HepG2 (cell line): ENCODE measurements around the gene GHRL. TPM values are rescaled to one million over a fixed set of nuclear protein-coding genes. Genes with fewer than 3 reads are reported as not detected.
A peak's percentile ranks its signal among the peaks of the same experiment; 100 is the strongest.

Source experiments
- ATAC-seq: fragments of 200-7000 bp; cut with Tn5 transposase; 3 replicates; pipeline ENCODE4 v1.9.1; 2020; ENCODE audit warnings: mild to moderate bottlenecking, moderate library complexity
- BruUV-seq: library from RNA; stranded (reverse); fragments of 400-500 nt; replicated peaks from 2 replicates; lab custom pipeline; 2021; lab: Mats Ljungman, UMichigan
- CTCF ChIA-PET: fragments of 300-600 bp; formaldehyde crosslinking; extraction: SDS; loops from one replicate; lab custom pipeline; 2021; ENCODE audit warnings: low total read pairs, inconsistent platforms, low intra/inter-chr PET ratio; lab: Yijun Ruan, JAX
- POLR2A ChIA-PET: fragments of 350-600 bp; sonication (Branson Sonifier 250); formaldehyde crosslinking; loops from one replicate; lab custom pipeline; 2020; ENCODE audit warnings: antibody characterized with exemption, inconsistent platforms; lab: Yijun Ruan, JAX
- DNase-seq: peaks from one replicate; pipeline ENCODE4 v3.0.0-alpha.2; 2015; ENCODE audit warnings: low spot score
- FAIRE-seq: peaks from 3 replicates; lab custom pipeline; 2011; peaks lifted over from hg19 to GRCh38; lab: Jason Lieb, UNC
- H2AFZ ChIP-seq: one replicate; pipeline ENCODE4 v1.6.1; 2011; ENCODE audit warnings: low read length, inconsistent platforms
- H3K27ac ChIP-seq: fragments of 300-600 bp; 3 replicates; pipeline ENCODE4 v1.8.0; 2011; ENCODE audit warnings: mixed run types, mild to moderate bottlenecking, mixed read lengths, low read length, inconsistent platforms; ENCODE audit not compliant: insufficient read depth; ENCODE audit errors: extremely low read length
- H3K27me3 ChIP-seq, 2 experiments: fragments of 200-600 bp in 1 of 2; 2 replicates in 1 of 2; 3 replicates in 1 of 2; pipeline versions ENCODE4 v1.6.0 to v1.8.0; 2011; ENCODE audit warnings: low read length in 2 of 2, mild to moderate bottlenecking in 2 of 2, moderate library complexity in 2 of 2, inconsistent platforms in 1 of 2; ENCODE audit not compliant: insufficient read depth in 2 of 2, control insufficient read depth in 1 of 2
- H3K36me3 ChIP-seq, 2 experiments: fragments of 200-600 bp in 1 of 2; replicated peaks in 1 of 2; 2 replicates in 1 of 2; 3 replicates in 1 of 2; pipeline versions ENCODE4 v1.5.1 to v1.8.0; 2011; ENCODE audit warnings: low read length in 2 of 2, inconsistent platforms in 1 of 2; ENCODE audit not compliant: insufficient read depth in 2 of 2, control insufficient read depth in 1 of 2
- H3K4me1 ChIP-seq: 2 replicates; pipeline ENCODE4 v1.5.1; 2012; ENCODE audit warnings: low read length, inconsistent platforms; ENCODE audit not compliant: insufficient read depth
- H3K4me2 ChIP-seq: 2 replicates; pipeline ENCODE4 v1.6.0; 2011; ENCODE audit warnings: low read depth, low read length, inconsistent platforms
- H3K4me3 ChIP-seq, 3 experiments: fragments of 200-600 bp in 1 of 3; sonication (generic), shearing (Covaris generic) in 1 of 3; replicated peaks in 1 of 3; 2 replicates each; pipeline ENCODE4 v1.5.1; 2011 to 2016; ENCODE audit warnings: low read length in 3 of 3, inconsistent platforms in 2 of 3, low read depth in 2 of 3, mild to moderate bottlenecking in 2 of 3, control low read depth in 1 of 3, mixed read lengths in 1 of 3; ENCODE audit not compliant: insufficient read depth in 1 of 3
- H3K79me2 ChIP-seq: one replicate; pipeline ENCODE4 v1.6.1; 2011; ENCODE audit warnings: low read length, inconsistent platforms; ENCODE audit not compliant: insufficient read depth
- H3K9ac ChIP-seq: 2 replicates; pipeline ENCODE4 v1.6.0; 2011; ENCODE audit warnings: mild to moderate bottlenecking, low read depth, low read length, inconsistent platforms; ENCODE audit not compliant: insufficient read depth
- H3K9me3 ChIP-seq: 2 replicates; pipeline ENCODE4 v1.5.1; 2012; ENCODE audit warnings: mild to moderate bottlenecking, low read length
- H4K20me1 ChIP-seq: 2 replicates; pipeline ENCODE4 v1.6.0; 2011; ENCODE audit warnings: inconsistent platforms, mild to moderate bottlenecking, low read length, moderate library complexity; ENCODE audit not compliant: insufficient read depth
- BRD4 ChIP-seq: sonication (generic); formaldehyde crosslinking; IDR thresholded peaks from 2 replicates; pipeline ENCODE4 v1.4.0; 2020; ENCODE audit warnings: missing genetic modification reagents
- BRF2 ChIP-seq: sonication (generic); formaldehyde crosslinking; IDR thresholded peaks from 2 replicates; pipeline ENCODE4 v1.8.1; 2022; ENCODE audit warnings: mild to moderate bottlenecking, missing genetic modification reagents
- ETV6 ChIP-seq: sonication (generic); formaldehyde crosslinking; conservative IDR thresholded peaks from 2 replicates; pipeline ENCODE4 v1.4.0; 2020; ENCODE audit warnings: missing genetic modification reagents
- GLMP ChIP-seq: sonication (generic); formaldehyde crosslinking; IDR thresholded peaks from 2 replicates; pipeline ENCODE4 v1.9.0; 2021; ENCODE audit warnings: missing genetic modification reagents, mild to moderate bottlenecking, borderline replicate concordance
- KDM2A ChIP-seq: sonication (generic); formaldehyde crosslinking; IDR thresholded peaks from 2 replicates; pipeline ENCODE4 v1.4.0; 2020; ENCODE audit warnings: low read depth, missing genetic modification reagents, borderline replicate concordance
- KMT2A ChIP-seq: sonication (generic); formaldehyde crosslinking; IDR thresholded peaks from 2 replicates; pipeline ENCODE4 v1.4.0; 2020; ENCODE audit warnings: missing genetic modification reagents
- NFAT5 ChIP-seq: sonication (generic); formaldehyde crosslinking; IDR thresholded peaks from 2 replicates; pipeline ENCODE4 v1.4.0; 2020; ENCODE audit warnings: missing genetic modification reagents
- RBM22 ChIP-seq: fragments of 200-400 bp; formaldehyde crosslinking; optimal IDR thresholded peaks from 2 replicates; pipeline ENCODE3; 2017; ENCODE audit warnings: mild to moderate bottlenecking, low read length, moderate library complexity
- ZNF549 ChIP-seq: sonication (generic); formaldehyde crosslinking; IDR thresholded peaks from 2 replicates; pipeline ENCODE4 v1.5.0; 2020; ENCODE audit warnings: missing genetic modification reagents
- WGBS: methylation state at CpG from one replicate; pipeline ENCODE4 v1.1.6; 2017; ENCODE audit warnings: low lambda C conversion rate; 5-methylcytosine and 5-hydroxymethylcytosine counted together
- in situ Hi-C: cut with HindIII; loops from 2 replicates; pipeline ENCODE4 v1.10.0; 2017; ENCODE audit warnings: low pct_unique_long_range_greater_than_20kb; ENCODE audit not compliant: extremely low pct_ligation_motif_present
- intact Hi-C: fragments of 100-400 bp; cut with micrococcal nuclease; formaldehyde crosslinking; loops from one replicate; pipeline ENCODE4 v1.10.0; 2022; ENCODE audit not compliant: unreplicated experiment
- polyA plus RNA-seq, 8 experiments: library from polyadenylated mRNA; depleted of rRNA in 3 of 8; stranded (reverse) in 7 of 8; unstranded in 1 of 8; fragments of >200 nt; fragmentation: Illumina TruSeq in 4 of 8; extraction: Trizol in 4 of 8; gene quantifications; 2 replicates each; pipeline versions ENCODE4 v1.2.1 to v1.2.3, GENCODE V29; 2011 to 2016; ENCODE audit warnings: low read depth in 4 of 8, missing spikeins in 1 of 8, mixed read lengths in 1 of 8; ENCODE audit not compliant: insufficient read depth in 1 of 8
- total RNA-seq, 5 experiments: library from RNA; depleted of rRNA; stranded (reverse); fragments of >200 nt; fragmentation: Illumina TruSeq; extraction: Trizol; gene quantifications; 2 replicates each; pipeline ENCODE4 v1.2.3, GENCODE V29; 2016; ENCODE audit warnings: low read depth in 1 of 5
- TF ChIP-seq, protein P1 (sequence below): sonication (generic); formaldehyde crosslinking; IDR thresholded peaks from 2 replicates; pipeline ENCODE4 v1.4.0; 2020; ENCODE audit warnings: mild to moderate bottlenecking, missing genetic modification reagents, borderline replicate concordance

The GHRL gene
- total and polyA plus RNA-seq, 2 of the 13 experiments (the other 11 are each of a cell fraction or from before 2014, with no cell fraction given) = 0.09 TPM; not detected in 1

- TF ChIP-seq NFAT5 (CRISPR knock-in tag) (no peak), KDM2A (no peak), KMT2A (CRISPR knock-in tag) (no peak), ZNF549 (CRISPR knock-in tag) (no peak), GLMP (CRISPR knock-in tag) (no peak)
Measured at GRCh38 chr3:10308678-10309077, 15.9 kb upstream of the GHRL start (continued).

DNA sequence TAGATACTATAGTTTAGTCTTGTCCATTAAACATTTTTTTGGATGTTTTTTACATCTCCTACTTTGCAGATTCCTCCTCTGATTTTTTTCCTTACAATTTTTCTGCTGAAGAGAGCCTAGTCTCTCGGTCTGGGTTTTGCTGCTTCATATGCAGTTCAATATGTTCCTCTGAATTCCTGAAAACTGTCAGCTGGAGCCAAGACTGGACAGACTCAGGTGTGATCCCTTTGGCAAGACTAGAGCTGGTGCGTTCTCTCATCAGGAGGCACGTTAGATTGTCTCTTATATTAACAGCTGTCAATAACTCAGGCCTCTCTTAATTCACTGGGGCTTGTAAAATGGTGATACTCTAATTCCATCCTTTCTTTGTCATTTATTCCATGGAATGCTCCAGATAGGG, 13.4 kb upstream of the GHRL start:
- Histone ChIP-seq H3K36me3 (peaks cover 48 to 92% of the 10 kb centered on the region in 2 experiments), H3K9ac (no peak overlapping the region), H3K4me3 (no peak overlapping the region), H4K20me1 (peaks cover 2% of the 10 kb centered on the region), H3K27me3 (no peaks in the 10 kb centered on the region), H2AFZ (no peak overlapping the region), H3K4me1 (no peaks in the 10 kb centered on the region), H3K79me2 (no peaks in the 10 kb centered on the region), H3K27ac (no peak overlapping the region), H3K9me3 (no peaks in the 10 kb centered on the region), H3K4me2 (no peak overlapping the region)
- in situ Hi-C loops (no loop called here), intact Hi-C loops (no loop called here)
- ATAC-seq (no peak), DNase-seq (no peak), FAIRE-seq (no peak)
- POLR2A ChIA-PET = interaction anchor here (1.1 kb wide), 1 partner anchor 11 kb away, joined by 5 read pairs; no protein-coding TSS in a partner anchor
- WGBS = 99% methylated on average over 3 of the region's 3 CpGs
- no TSS peak for BruUV-seq
- TF ChIP-seq ETV6 (CRISPR knock-in tag) (no peak), RBM22 (peak; percentile 59), BRF2 (no peak), BRD4 (CRISPR knock-in tag) (no peak)
- TF ChIP-seq, protein P1, sequence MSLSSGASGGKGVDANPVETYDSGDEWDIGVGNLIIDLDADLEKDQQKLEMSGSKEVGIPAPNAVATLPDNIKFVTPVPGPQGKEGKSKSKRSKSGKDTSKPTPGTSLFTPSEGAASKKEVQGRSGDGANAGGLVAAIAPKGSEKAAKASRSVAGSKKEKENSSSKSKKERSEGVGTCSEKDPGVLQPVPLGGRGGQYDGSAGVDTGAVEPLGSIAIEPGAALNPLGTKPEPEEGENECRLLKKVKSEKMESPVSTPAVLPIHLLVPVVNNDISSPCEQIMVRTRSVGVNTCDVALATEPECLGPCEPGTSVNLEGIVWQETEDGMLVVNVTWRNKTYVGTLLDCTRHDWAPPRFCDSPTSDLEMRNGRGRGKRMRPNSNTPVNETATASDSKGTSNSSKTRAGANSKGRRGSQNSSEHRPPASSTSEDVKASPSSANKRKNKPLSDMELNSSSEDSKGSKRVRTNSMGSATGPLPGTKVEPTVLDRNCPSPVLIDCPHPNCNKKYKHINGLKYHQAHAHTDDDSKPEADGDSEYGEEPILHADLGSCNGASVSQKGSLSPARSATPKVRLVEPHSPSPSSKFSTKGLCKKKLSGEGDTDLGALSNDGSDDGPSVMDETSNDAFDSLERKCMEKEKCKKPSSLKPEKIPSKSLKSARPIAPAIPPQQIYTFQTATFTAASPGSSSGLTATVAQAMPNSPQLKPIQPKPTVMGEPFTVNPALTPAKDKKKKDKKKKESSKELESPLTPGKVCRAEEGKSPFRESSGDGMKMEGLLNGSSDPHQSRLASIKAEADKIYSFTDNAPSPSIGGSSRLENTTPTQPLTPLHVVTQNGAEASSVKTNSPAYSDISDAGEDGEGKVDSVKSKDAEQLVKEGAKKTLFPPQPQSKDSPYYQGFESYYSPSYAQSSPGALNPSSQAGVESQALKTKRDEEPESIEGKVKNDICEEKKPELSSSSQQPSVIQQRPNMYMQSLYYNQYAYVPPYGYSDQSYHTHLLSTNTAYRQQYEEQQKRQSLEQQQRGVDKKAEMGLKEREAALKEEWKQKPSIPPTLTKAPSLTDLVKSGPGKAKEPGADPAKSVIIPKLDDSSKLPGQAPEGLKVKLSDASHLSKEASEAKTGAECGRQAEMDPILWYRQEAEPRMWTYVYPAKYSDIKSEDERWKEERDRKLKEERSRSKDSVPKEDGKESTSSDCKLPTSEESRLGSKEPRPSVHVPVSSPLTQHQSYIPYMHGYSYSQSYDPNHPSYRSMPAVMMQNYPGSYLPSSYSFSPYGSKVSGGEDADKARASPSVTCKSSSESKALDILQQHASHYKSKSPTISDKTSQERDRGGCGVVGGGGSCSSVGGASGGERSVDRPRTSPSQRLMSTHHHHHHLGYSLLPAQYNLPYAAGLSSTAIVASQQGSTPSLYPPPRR (CRISPR knock-in tag) = no peak
- CTCF ChIA-PET = no interaction called here
